GM10266 (cell line): ENCODE results near the gene METTL4.

Source experiments
- DNase-seq: peaks from one replicate; pipeline ENCODE4 v3.0.0; 2012; ENCODE audit errors: extremely low spot score
- CTCF ChIP-seq: IDR thresholded peaks from 2 replicates; pipeline ENCODE4 v1.5.1; 2012; ENCODE audit warnings: mild to moderate bottlenecking, low read depth; ENCODE audit not compliant: control insufficient read depth, insufficient read depth; ENCODE audit errors: missing control alignments

The METTL4 gene

DNA sequence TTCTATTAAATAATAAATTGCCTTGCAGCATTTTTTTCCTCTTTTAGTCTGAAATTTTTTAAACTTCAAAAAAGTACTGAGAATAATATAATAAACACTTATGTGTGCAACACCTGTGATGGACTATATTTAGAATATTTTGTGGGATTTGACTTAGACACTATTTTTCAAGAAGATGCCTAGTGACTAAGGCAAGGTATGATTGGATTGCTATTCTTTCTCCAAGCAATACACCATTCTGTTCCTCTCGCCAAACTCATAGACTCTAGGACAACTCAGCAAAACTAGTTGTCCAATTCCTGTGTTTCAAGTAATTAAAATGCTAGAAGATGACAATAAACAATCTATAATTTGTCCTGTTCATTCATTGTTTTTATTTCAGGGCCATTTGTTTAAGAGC is 75.9 kb downstream of the METTL4 start:
- TF ChIP-seq CTCF, result no peak
- no peak for DNase-seq

DNA sequence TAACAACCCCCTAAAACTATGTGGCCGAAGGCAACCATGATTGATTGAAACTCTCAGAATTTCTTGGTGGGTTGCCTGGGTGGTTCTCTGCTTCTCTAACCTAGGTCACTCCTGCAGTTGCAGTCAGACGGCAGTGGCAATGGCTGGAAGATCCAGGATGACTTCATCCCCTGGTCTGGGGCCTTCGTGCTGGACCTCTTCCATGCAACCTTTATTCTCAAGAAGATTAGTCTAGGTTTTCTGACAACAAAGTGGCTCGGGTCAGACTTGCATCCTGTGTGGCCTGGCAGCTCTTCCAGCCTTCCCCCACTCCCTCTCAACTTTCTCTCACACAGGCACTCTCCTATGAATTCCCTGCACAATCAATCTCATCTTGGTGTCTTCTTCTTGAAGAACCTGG is 76.4 kb downstream of the METTL4 start:
- no peak for DNase-seq
- no peak for TF ChIP-seq CTCF
